Measurements from ENCODE around the gene PRC1. TPM values are rescaled to one million over a fixed set of nuclear protein-coding genes. Genes with fewer than 3 reads are reported as not detected.

The PRC1 gene
- total and polyA plus RNA-seq, 2 of the 13 experiments (the other 11 are each of a cell fraction or from before 2014, with no cell fraction given): 137 to 162 TPM

DNA sequence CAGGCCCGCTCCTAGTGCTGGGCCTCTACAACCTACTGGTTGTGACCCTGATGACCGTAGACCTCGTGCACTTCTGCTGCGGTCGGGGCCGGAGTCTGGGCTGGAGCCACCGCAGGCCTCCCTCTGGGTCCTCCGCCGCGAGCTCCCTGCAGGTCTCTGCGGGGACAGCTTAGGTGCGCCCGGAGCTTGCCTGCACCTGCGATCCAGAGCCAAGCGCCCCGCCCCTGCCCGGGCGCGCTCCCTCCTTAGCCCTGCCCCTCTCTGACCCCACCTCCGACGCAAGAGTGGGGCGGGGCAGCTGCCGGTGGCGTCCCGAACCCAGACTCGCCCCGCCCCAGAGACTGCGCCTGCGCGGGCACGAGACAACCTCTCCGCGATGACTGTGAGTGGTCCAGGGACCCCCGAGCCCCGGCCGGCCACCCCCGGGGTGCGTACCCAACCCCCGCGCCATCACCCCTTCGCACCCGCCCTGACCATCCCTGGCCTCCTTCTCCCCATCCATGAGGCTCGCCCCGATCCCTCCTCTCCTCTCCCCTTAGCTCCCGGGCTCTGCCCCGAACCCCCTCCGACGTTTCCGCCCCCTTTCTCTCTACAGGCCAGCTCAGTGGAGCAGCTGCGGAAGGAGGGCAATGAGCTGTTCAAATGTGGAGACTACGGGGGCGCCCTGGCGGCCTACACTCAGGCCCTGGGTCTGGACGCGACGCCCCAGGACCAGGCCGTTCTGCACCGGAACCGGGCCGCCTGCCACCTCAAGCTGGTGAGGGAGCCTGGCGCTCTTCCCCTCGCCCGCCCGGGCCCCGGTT is 59.2 kb downstream of the PRC1 start, which contains the start of gene UNC45A (continued):
- TF ChIP-seq, protein P1, sequence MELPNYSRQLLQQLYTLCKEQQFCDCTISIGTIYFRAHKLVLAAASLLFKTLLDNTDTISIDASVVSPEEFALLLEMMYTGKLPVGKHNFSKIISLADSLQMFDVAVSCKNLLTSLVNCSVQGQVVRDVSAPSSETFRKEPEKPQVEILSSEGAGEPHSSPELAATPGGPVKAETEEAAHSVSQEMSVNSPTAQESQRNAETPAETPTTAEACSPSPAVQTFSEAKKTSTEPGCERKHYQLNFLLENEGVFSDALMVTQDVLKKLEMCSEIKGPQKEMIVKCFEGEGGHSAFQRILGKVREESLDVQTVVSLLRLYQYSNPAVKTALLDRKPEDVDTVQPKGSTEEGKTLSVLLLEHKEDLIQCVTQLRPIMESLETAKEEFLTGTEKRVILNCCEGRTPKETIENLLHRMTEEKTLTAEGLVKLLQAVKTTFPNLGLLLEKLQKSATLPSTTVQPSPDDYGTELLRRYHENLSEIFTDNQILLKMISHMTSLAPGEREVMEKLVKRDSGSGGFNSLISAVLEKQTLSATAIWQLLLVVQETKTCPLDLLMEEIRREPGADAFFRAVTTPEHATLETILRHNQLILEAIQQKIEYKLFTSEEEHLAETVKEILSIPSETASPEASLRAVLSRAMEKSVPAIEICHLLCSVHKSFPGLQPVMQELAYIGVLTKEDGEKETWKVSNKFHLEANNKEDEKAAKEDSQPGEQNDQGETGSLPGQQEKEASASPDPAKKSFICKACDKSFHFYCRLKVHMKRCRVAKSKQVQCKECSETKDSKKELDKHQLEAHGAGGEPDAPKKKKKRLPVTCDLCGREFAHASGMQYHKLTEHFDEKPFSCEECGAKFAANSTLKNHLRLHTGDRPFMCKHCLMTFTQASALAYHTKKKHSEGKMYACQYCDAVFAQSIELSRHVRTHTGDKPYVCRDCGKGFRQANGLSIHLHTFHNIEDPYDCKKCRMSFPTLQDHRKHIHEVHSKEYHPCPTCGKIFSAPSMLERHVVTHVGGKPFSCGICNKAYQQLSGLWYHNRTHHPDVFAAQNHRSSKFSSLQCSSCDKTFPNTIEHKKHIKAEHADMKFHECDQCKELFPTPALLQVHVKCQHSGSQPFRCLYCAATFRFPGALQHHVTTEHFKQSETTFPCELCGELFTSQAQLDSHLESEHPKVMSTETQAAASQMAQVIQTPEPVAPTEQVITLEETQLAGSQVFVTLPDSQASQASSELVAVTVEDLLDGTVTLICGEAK (IDR thresholded peaks at IDR 0.05): no peak
- TF ChIP-seq, protein P1 (CRISPR knock-in tag; IDR thresholded peaks at IDR 0.05): peak; percentile 29; the same call in 1 of the 2 replicates
- TF ChIP-seq ATF7-NPFF (CRISPR knock-in tag; IDR thresholded peaks at IDR 0.05; ENCODE audit: low read depth): 0 out of 2 replicates have a peak, but pooled peaks have one; percentile 43
- TF ChIP-seq, protein P2, sequence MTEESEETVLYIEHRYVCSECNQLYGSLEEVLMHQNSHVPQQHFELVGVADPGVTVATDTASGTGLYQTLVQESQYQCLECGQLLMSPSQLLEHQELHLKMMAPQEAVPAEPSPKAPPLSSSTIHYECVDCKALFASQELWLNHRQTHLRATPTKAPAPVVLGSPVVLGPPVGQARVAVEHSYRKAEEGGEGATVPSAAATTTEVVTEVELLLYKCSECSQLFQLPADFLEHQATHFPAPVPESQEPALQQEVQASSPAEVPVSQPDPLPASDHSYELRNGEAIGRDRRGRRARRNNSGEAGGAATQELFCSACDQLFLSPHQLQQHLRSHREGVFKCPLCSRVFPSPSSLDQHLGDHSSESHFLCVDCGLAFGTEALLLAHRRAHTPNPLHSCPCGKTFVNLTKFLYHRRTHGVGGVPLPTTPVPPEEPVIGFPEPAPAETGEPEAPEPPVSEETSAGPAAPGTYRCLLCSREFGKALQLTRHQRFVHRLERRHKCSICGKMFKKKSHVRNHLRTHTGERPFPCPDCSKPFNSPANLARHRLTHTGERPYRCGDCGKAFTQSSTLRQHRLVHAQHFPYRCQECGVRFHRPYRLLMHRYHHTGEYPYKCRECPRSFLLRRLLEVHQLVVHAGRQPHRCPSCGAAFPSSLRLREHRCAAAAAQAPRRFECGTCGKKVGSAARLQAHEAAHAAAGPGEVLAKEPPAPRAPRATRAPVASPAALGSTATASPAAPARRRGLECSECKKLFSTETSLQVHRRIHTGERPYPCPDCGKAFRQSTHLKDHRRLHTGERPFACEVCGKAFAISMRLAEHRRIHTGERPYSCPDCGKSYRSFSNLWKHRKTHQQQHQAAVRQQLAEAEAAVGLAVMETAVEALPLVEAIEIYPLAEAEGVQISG (CRISPR knock-in tag; IDR thresholded peaks at IDR 0.05): peak; percentile 74; the same call in 1 of the 2 replicates
- TF ChIP-seq, protein P3, sequence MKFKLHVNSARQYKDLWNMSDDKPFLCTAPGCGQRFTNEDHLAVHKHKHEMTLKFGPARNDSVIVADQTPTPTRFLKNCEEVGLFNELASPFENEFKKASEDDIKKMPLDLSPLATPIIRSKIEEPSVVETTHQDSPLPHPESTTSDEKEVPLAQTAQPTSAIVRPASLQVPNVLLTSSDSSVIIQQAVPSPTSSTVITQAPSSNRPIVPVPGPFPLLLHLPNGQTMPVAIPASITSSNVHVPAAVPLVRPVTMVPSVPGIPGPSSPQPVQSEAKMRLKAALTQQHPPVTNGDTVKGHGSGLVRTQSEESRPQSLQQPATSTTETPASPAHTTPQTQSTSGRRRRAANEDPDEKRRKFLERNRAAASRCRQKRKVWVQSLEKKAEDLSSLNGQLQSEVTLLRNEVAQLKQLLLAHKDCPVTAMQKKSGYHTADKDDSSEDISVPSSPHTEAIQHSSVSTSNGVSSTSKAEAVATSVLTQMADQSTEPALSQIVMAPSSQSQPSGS (CRISPR knock-in tag; IDR thresholded peaks at IDR 0.05): 0 out of 2 replicates have a peak, but pooled peaks have one; percentile 27
- no peak for TF ChIP-seq SYNCRIP (IDR thresholded peaks at IDR 0.05; ENCODE audit: insufficient read depth, low read depth, low read length)
- peak; percentile 16; the same call in 1 of the 2 replicates for TF ChIP-seq SOX5 (CRISPR knock-in tag; IDR thresholded peaks at IDR 0.05; ENCODE audit: borderline replicate concordance)
- no peak for TF ChIP-seq SMARCC2 (IDR thresholded peaks at IDR 0.05)
- peak; percentile 53; the same call in 1 of the 2 replicates for TF ChIP-seq ZNF607 (CRISPR knock-in tag; IDR thresholded peaks at IDR 0.05; ENCODE audit: borderline replicate concordance)
- TF ChIP-seq HNRNPK (IDR thresholded peaks at IDR 0.05; ENCODE audit: low read depth, low read length, poor library complexity, severe bottlenecking): peak; percentile 68
- 0 out of 2 replicates have a peak, but pooled peaks have one; percentile 35 for TF ChIP-seq ZNF34 (CRISPR knock-in tag; IDR thresholded peaks at IDR 0.05; ENCODE audit: borderline replicate concordance)
- TF ChIP-seq ZNF121 (CRISPR knock-in tag; IDR thresholded peaks at IDR 0.05): peak; percentile 91
- 0 out of 2 replicates have a peak, but pooled peaks have one; percentile 17 for TF ChIP-seq ZNF543 (CRISPR knock-in tag; IDR thresholded peaks at IDR 0.05)

Measured in HepG2 (cell line).